HTERT RPE-1 (cell line): ENCODE results near the gene HS6ST3.
"Not testable (repeated sequence)": the region's sequence is repeated elsewhere in the genome, so short reads cannot be mapped to it uniquely, and the experiment has no call there.

Experiments
- in situ Hi-C: fragments of 300-500 bp; cut with MboI; formaldehyde crosslinking; loops from 4 replicates; pipeline ENCODE4 v1.14.3; 2020; ENCODE audit warnings: low sequenced_read_pairs

Gene HS6ST3

DNA sequence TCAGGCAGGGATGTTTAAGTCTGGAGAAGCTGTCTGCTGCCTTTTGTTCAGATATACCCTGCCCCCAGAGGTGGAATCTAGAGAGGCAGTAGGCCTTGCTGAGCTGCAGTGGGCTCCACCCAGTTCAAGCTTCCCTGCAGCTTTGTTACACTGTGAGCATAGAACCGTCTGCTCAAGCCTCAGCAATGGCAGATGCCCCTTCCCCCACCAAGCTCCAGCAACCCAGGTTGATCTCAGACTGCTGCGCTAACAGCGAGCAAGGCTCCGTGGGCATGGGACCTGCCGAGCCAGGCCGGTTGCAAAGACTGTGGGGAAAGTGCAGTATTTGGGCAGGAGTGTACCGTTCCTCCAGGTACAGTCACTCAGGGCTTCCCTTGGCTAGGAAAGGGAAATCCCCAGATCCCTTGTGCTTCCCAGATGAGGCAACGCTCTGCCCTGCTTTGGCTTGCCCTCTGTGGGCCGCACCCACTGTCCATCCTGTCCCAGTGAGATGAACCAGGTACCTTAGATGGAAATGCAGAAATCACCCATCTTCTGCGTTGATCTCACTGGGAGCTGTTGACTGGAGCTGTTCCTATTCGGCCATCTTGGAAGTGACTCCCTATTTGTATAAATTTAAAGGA is 434.6 kb downstream of the HS6ST3 start:
- in situ Hi-C loops: not testable (repeated sequence)

DNA sequence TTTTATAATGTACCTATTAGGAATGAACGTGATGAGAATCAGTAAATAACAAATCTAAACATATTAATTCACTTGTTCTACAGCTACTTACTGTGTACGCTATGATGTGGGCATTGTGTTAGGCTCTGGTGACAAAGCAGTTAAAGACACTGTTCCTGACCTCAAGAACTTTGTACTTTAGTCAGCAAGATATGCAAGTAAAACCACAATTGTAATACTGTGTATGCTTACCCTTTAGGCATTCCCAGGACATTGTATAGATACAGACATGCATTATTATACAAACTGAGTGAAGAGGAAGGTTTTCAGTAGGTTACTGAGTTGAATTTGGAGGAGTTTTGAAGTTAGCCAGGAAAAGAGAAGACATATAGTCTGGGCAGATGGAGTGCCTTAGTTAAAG is 435.8 kb downstream of the HS6ST3 start:
- in situ Hi-C loops: no loop called here

DNA sequence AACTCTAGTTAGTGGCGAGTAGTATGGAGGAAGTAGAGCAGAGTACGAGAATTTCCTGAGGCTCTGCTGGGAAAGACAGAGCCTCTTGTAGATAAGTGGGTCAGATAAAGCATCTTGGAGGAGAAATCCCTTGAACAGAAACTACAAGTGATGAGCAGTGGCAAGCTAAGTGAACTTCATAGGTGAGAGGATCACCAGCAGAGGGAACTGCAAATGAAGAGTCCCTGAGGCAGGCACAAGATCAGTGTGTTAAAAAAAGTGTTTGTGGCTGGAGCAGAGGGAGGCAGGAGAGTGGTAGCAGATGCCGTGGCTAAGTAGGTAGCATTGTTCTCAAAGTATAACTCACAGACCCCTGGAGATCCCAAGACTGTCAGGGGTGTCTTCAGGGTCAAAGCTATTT is 437.6 kb downstream of the HS6ST3 start:
- in situ Hi-C loops: no loop called here

DNA sequence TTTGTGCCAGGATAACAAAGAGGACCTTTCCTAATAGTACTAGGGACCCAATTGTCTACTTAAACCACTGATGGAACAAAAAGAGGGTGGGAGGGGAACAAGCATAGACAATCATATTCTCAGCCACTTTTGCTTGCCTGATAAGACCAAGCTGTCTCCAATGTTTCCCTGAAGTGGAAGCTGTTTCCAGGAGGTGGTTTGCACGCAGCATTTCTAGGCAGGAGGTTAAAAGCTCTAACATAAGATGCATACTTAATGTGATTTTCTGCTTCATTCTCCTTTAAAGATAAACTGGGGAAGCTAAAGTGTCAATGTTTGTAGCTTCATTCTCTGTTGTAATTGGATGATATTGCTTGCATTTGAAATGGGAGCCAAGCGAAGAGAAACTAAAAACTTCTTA is 442.9 kb downstream of the HS6ST3 start:
- in situ Hi-C loops: no loop called here

DNA sequence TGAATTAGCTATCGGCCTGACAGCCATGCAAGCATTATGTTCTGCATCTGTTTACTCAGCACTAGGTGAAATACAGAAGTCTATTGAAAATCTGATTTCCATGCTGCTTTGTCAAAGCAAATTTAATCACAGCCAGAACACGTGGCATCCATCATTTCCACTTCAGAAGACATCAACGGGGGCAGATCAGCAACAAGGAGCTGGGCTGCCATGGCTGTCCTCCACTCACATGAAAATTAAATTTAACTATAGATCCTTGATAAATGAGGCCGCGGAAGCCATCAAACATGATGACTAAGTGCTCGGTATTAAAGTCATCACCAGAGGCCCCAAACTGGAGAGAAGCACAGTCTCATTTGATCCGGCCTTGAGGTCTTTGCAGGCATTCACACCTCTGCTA is 443.5 kb downstream of the HS6ST3 start:
- in situ Hi-C loops: no loop called here

- in situ Hi-C loops: no loop called here
Measured at GRCh38 chr13:96539791-96540190, 449.9 kb downstream of the HS6ST3 start.

GRCh38 chr13:96540670-96541069 is 450.8 kb downstream of the HS6ST3 start:
- in situ Hi-C loops: no loop called here

DNA sequence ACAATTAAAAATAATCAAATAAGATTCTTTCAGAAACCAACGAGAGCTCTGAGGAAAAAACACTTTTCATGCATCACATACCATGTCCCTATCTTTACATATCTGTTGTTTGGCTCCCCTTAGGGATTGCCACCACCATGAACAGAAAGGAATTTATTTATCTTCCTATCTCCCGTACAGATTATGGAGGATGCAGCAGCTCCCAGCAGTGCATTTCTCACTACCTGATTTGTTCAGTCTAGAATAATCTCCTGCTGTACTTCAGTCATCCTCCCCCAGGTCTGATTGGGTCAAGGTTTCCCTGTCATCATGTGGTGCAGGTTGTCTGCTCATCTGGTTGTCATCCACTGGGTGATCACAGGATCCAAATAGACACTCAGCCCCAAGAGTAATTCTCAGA is 453.1 kb downstream of the HS6ST3 start:
- in situ Hi-C loops: no loop called here

GRCh38 chr13:96544957-96545356 is 455.1 kb downstream of the HS6ST3 start:
- in situ Hi-C loops: no loop called here

- in situ Hi-C loops: no loop called here
Measured at GRCh38 chr13:96546463-96546862, 456.6 kb downstream of the HS6ST3 start.

- in situ Hi-C loops: no loop called here
Measured at GRCh38 chr13:96551546-96551945, 461.6 kb downstream of the HS6ST3 start.

- in situ Hi-C loops: no loop called here
Measured at GRCh38 chr13:96552559-96552958, 462.7 kb downstream of the HS6ST3 start.

DNA sequence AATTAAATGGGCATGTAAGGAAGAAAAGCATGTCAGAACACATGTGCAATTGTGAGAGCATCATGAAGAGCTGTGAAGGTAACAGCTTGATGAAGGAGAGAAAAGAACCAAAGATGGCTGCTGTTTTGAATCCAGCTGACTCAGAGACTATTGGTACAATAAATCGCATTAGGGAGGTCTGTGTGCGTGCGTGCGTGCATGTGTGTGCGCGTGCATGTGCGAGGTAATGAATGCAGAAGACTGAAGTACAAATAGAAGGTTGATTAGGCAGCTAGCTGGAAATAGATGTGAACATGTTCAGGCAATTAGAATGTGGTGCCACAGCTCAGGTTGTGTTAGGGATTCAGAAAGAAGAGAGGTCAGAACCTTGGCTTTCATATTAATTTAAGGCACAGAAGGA is 463.9 kb downstream of the HS6ST3 start:
- in situ Hi-C loops: no loop called here

GRCh38 chr13:96573563-96573962 is 483.7 kb downstream of the HS6ST3 start:
- in situ Hi-C loops: no loop called here

DNA sequence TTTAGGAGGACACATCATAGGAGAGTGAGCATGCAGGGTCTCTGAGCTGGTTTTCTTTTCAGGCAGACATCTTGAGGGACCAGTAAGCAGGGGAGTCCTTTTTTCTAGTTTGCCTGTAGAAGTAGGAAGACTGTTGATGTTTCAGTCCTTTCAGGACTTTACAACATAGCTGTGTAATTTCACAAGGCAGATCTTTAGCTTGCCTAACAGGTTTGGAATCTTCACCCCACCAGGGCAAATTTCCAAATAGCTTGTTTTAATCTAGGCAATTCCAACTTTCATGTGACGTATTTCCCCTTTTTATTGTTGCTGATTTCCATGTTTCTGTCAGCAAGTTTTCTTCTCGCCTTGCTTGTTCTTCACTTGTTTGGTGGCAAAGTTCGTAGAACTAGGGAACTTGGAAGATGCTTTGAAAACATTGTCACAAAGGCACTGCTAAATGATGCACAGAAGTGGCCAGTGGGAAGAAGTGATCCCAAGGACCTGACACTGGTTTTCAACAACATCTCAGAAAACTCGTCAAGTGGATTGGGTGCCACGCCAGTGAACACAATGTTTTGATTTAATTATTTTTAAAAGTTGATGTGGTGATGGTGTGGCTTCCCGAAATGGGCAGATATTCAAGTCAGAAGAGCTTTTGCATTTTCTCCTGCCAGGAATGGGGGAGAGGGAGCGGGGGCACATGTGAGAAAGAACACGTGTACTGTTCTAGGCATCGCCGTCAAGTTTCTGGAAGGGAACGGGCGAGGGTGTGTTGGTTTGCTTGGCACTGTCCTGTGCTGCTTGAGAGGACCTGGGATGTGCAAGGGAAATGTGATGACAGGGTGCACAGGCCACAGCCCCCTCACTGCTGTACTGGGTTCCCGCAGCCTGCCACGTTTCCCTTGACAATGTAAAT is 485.8 kb downstream of the HS6ST3 start:
- in situ Hi-C loops: no loop called here

DNA sequence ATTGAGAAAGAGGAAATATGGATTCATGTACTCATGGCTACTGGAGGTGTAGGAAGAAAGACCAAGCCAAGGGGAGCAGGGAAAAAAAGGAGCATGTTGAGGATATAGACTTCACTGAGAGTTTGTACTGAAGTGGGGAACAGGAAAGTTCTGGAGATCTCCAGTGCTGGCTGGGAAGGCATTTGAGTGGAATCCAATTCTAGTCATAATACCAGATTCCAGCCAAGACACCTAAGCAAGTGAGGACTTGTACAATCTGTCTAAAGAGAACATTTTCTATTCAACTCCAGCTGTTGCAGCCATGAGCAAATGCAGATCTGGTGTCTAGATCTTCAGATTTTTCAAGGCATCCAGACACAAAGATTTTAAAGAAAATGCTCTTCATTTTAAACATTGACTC is 491.8 kb downstream of the HS6ST3 start:
- in situ Hi-C loops: no loop called here

- in situ Hi-C loops: no loop called here
Measured at GRCh38 chr13:96615252-96615651, 525.3 kb downstream of the HS6ST3 start.

- in situ Hi-C loops: no loop called here
Measured at GRCh38 chr13:96617528-96617927, 527.6 kb downstream of the HS6ST3 start.

GRCh38 chr13:96621634-96622183 is 531.8 kb downstream of the HS6ST3 start:
- in situ Hi-C loops: no loop called here

GRCh38 chr13:96629331-96629730 is 539.4 kb downstream of the HS6ST3 start:
- in situ Hi-C loops: no loop called here

- in situ Hi-C loops: no loop called here
Measured at GRCh38 chr13:96632536-96633320, 542.8 kb downstream of the HS6ST3 start.
